Prostate gland (tissue), 2 donors: Measurements from ENCODE around the gene FUZ. TPM values are rescaled to one million over a fixed set of nuclear protein-coding genes. Genes with fewer than 3 reads are reported as not detected.

ENCODE experiments used
- DNase-seq: peaks from one replicate; pipeline ENCODE4 v3.0.0-alpha.2; 2019; ENCODE audit warnings: low spot score
- H3K27ac ChIP-seq, 2 donors: fragments of 200-600 bp; sonication (generic); 2 replicates each; pipeline ENCODE4 v1.5.1; 2017 to 2019
- H3K27me3 ChIP-seq: fragments of 200-600 bp; sonication (generic); replicated peaks from 2 replicates; pipeline ENCODE4 v1.5.1; 2019; ENCODE audit not compliant: insufficient read depth
- H3K36me3 ChIP-seq, 2 donors: fragments of 200-600 bp; sonication (generic); 1 replicate in 1 of 2; 2 replicates in 1 of 2; pipeline versions ENCODE4 v1.5.1 to v1.8.1; 2017 to 2019
- H3K4me1 ChIP-seq: fragments of 200-600 bp; sonication (generic); replicated peaks from 2 replicates; pipeline ENCODE4 v1.5.1; 2019
- H3K4me3 ChIP-seq, 2 donors: fragments of 200-600 bp; sonication (generic); 2 replicates each; pipeline ENCODE4 v1.5.1; 2017 to 2019
- H3K9me3 ChIP-seq: fragments of 200-600 bp; sonication (generic); 2 replicates; pipeline ENCODE4 v1.5.1; 2017
- CTCF ChIP-seq, 4 experiments: fragments of 200-600 bp in 2 of 4; fragments of 450-650 bp in 2 of 4; sonication (generic) in 2 of 4; IDR thresholded peaks; 1 replicate in 3 of 4; 2 replicates in 1 of 4; pipeline ENCODE4 v1.5.1; 2016 to 2019; ENCODE audit warnings: antibody characterized with exemption in 4 of 4, mild to moderate bottlenecking in 2 of 4, moderate library complexity in 2 of 4
- POLR2A ChIP-seq: fragments of 450-650 bp; IDR thresholded peaks from one replicate; pipeline ENCODE4 v1.6.1; 2016; ENCODE audit warnings: antibody characterized with exemption, mild to moderate bottlenecking
- POLR2AphosphoS5 ChIP-seq: sonication (generic); formaldehyde crosslinking; IDR thresholded peaks from one replicate; pipeline ENCODE4 v1.6.1; 2017; ENCODE audit warnings: antibody characterized with exemption
- WGBS: methylation state at CpG from one replicate; pipeline ENCODE4 v1.1.5; 2018; 5-methylcytosine and 5-hydroxymethylcytosine counted together
- intact Hi-C: fragments of 100-400 bp; cut with DNase I; formaldehyde crosslinking; loops from one replicate; pipeline ENCODE4 v1.14.2; 2022
- total RNA-seq, 2 donors: library from RNA; depleted of rRNA; stranded (reverse); fragments of >200 nt; gene quantifications; one replicate each; pipeline ENCODE4 v1.1.0, GENCODE V29; 2016

Gene FUZ
- total RNA-seq, 2 donors from 2014 or later = 39.2 to 45.4 TPM

GRCh38 chr19:49776371-49776764 is 36.7 kb downstream of the FUZ start:
- no peaks in the 10 kb centered on the region for H3K4me1 ChIP-seq
- H3K27ac ChIP-seq = no peak overlapping the region
- WGBS = 86% methylated on average over 6 of the region's 6 CpGs
- TF ChIP-seq POLR2AphosphoS5 = no peak
- TF ChIP-seq POLR2A = no peak
- TF ChIP-seq CTCF (IDR thresholded peaks at IDR 0.05) = no peak
- intact Hi-C loops = no loop called here
- H3K27me3 ChIP-seq = no peaks in the 10 kb centered on the region
- no peak overlapping the region for H3K4me3 ChIP-seq
- H3K36me3 ChIP-seq = no peaks in the 10 kb centered on the region
- no peak for DNase-seq
- no peaks in the 10 kb centered on the region for H3K9me3 ChIP-seq

- no peaks in the 10 kb centered on the region for H3K9me3 ChIP-seq
- intact Hi-C loops = no loop called here
- H3K4me1 ChIP-seq = no peaks in the 10 kb centered on the region
- no peak overlapping the region for H3K27ac ChIP-seq
- TF ChIP-seq POLR2A (no peak), CTCF (IDR thresholded peaks at IDR 0.05) (no peak), POLR2AphosphoS5 (no peak)
- no peak for DNase-seq
- WGBS = 92% methylated on average over 20 of the region's 20 CpGs
- H3K4me3 ChIP-seq = no peak overlapping the region
- H3K27me3 ChIP-seq = no peaks in the 10 kb centered on the region
- no peaks in the 10 kb centered on the region for H3K36me3 ChIP-seq
These were observed 37.2 kb downstream of the FUZ start for GRCh38 chr19:49775742-49776370.

GRCh38 chr19:49774969-49775368 is 38.1 kb downstream of the FUZ start:
- intact Hi-C loops = no loop called here
- 95% methylated on average over 8 of the region's 8 CpGs for WGBS
- H3K4me1 ChIP-seq = no peaks in the 10 kb centered on the region
- no peaks in the 10 kb centered on the region for H3K36me3 ChIP-seq
- H3K4me3 ChIP-seq = no peak overlapping the region
- H3K27ac ChIP-seq = no peak overlapping the region
- DNase-seq = no peak
- H3K27me3 ChIP-seq = no peaks in the 10 kb centered on the region
- TF ChIP-seq POLR2AphosphoS5 (no peak), CTCF (IDR thresholded peaks at IDR 0.05) (no peak), POLR2A (no peak)
- H3K9me3 ChIP-seq = no peaks in the 10 kb centered on the region

- Histone ChIP-seq H3K36me3 (no peaks in the 10 kb centered on the region), H3K4me3 (no peak overlapping the region), H3K27me3 (no peaks in the 10 kb centered on the region), H3K4me1 (no peaks in the 10 kb centered on the region), H3K27ac (no peak overlapping the region), H3K9me3 (no peaks in the 10 kb centered on the region)
- no peak for TF ChIP-seq POLR2AphosphoS5
- TF ChIP-seq POLR2A = no peak
- no peak for TF ChIP-seq CTCF (IDR thresholded peaks at IDR 0.05)
- no peak for DNase-seq
- WGBS = 87% methylated on average over 8 of the region's 8 CpGs
- intact Hi-C loops = no loop called here
These were observed 39.3 kb downstream of the FUZ start for GRCh38 chr19:49773663-49774350.
